ENCODE data around the gene SSMEM1.

The SSMEM1 gene

DNA sequence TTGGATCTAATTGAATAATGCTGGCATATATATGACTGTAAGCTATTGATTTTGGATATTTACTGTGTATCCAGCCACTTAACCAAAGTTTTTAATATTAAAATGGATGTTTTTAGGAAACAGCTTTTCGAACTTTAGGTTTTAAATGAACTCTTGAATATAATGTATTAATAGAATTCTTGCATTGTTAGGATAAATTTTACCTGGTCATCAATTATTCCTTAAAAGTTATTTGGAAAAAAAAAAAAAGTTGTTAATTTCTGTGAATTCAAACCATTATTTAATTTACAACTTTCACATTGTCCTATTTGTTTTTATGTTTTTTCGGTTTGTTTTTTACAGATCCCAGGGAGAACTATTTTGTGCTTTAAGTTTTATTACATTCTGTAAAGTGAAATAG, 12.3 kb upstream of the SSMEM1 start:
- no peak for DNase-seq (ENCODE audit: low read depth)
- TF ChIP-seq, protein P1, sequence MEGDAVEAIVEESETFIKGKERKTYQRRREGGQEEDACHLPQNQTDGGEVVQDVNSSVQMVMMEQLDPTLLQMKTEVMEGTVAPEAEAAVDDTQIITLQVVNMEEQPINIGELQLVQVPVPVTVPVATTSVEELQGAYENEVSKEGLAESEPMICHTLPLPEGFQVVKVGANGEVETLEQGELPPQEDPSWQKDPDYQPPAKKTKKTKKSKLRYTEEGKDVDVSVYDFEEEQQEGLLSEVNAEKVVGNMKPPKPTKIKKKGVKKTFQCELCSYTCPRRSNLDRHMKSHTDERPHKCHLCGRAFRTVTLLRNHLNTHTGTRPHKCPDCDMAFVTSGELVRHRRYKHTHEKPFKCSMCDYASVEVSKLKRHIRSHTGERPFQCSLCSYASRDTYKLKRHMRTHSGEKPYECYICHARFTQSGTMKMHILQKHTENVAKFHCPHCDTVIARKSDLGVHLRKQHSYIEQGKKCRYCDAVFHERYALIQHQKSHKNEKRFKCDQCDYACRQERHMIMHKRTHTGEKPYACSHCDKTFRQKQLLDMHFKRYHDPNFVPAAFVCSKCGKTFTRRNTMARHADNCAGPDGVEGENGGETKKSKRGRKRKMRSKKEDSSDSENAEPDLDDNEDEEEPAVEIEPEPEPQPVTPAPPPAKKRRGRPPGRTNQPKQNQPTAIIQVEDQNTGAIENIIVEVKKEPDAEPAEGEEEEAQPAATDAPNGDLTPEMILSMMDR (IDR thresholded peaks at IDR 0.05; ENCODE audit: control insufficient read depth, extremely low read depth, insufficient read depth) = no peak
- no peak overlapping the region for H3K4me3 ChIP-seq (ENCODE audit: low read depth, low read length)

DNA sequence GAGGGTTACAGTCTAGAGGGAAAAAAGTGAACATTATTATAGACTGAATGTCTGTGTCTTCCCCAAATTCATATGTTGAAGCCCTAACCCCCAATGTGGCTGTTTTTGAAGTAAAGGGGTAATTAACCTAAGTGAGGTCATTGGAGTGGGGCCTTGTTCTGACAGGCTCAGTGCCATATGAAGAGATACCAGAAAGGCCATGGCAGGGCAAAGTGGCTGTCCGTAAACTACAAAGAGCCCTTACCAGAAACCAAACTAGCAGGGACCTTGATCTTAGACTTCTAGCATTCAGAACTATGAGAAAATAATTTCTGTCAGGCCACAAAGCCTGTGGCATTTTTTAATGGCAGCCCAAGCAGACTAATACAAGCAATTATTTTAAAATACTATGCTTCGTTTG, 11.2 kb upstream of the SSMEM1 start:
- TF ChIP-seq, protein P1 (IDR thresholded peaks at IDR 0.05; ENCODE audit: control insufficient read depth, extremely low read depth, insufficient read depth) = no peak
- DNase-seq (ENCODE audit: low read depth) = no peak
- H3K4me3 ChIP-seq (ENCODE audit: low read depth, low read length) = no peak overlapping the region

DNA sequence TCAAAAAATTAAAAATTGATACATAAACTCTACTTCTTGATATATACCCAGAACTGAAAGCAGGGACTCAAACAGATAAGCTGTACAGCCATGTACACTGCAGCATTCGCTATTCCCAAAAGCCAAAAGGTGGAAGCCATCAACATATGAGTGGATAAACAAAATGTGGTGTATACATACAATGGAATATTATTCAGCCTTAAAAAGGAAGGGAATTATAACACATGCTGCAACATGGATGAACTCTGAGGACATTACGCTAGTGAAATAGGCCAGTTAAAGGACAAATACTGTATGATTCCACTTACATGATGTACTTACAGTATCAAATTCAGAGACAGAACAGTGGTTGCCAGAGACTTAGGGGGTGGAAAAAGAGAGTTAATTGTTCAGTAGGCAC, 10.6 kb upstream of the SSMEM1 start:
- no peak for DNase-seq (ENCODE audit: low read depth)
- no peak overlapping the region for H3K4me3 ChIP-seq (ENCODE audit: low read depth, low read length)
- TF ChIP-seq, protein P1 (IDR thresholded peaks at IDR 0.05; ENCODE audit: control insufficient read depth, extremely low read depth, insufficient read depth) = no peak

DNA sequence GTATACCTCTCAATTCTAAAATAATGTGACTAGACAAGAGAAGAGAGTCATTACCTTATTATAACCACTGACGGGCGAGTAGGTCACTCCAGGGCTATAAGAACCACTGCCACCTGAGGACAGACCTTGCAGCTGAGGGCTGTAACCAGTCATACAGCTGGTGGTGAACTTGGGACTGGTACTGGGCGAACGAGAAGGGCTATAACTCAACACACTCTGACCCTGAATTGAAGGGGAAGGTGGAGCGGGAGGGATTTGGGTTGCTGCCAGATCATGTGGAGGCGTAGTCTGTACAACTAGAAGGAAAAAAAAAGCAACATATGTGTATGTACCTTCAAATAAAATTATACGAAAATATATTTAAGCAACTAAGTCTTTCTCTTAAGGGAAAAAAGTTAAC, 5.9 kb upstream of the SSMEM1 start:
- DNase-seq (ENCODE audit: low read depth) = no peak
- H3K4me3 ChIP-seq (ENCODE audit: low read depth, low read length) = no peak overlapping the region
- TF ChIP-seq, protein P1 (IDR thresholded peaks at IDR 0.05; ENCODE audit: control insufficient read depth, extremely low read depth, insufficient read depth) = no peak

DNA sequence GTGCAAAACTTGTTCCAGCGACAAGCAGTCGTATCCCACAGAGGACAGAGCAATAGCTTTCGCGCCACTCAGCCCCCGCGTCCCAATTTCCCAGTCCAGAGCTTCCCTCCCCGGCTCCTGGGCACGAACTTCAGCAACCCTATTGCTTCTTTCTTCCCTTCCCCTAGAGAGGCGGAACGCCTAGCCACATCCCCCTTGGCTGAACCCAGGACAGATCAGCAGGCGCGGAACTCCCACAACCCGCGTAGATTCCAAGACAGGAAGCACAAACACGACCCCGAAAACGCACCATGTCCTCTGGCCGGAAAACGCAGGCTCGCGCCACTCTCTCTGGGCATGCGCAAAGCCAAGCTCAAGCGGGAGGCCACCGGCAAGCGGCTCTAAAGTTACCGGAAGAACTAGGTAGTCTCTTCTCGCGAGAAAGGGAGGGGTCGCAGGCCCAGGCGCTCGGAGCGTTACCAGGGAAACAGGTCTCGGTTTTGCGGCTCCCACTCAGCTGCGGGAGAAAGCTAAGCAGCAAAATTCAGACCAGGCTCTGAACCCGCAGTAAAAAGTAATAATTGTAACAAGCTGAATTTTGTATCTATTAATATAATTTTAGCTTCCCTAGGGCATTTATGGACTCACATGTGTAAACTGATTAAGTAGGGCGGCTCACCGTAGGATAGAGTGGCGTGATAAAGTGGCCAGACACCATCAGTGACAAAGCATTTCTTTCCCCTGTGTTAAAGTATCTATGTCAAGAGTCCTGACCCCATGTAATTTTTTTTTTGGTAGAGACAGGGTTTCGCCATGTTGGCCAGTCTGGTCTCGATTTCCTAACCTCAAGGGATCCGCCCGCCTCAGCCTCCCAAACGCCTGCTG, 2.3 kb upstream of the SSMEM1 start, which contains the start of gene TMEM209:
TMEM209 (minus strand) TSS at position 323 of the 864 bp plus-strand sequence; CDS start at position 292, 31 bp downstream.
- TF ChIP-seq, protein P1 (IDR thresholded peaks at IDR 0.05; ENCODE audit: control insufficient read depth, extremely low read depth, insufficient read depth) = no peak
- peak within 1 kb of the TSS; percentile 94 for H3K4me3 ChIP-seq (ENCODE audit: low read depth, low read length)
- peak; percentile 92 for DNase-seq (ENCODE audit: low read depth)

DNA sequence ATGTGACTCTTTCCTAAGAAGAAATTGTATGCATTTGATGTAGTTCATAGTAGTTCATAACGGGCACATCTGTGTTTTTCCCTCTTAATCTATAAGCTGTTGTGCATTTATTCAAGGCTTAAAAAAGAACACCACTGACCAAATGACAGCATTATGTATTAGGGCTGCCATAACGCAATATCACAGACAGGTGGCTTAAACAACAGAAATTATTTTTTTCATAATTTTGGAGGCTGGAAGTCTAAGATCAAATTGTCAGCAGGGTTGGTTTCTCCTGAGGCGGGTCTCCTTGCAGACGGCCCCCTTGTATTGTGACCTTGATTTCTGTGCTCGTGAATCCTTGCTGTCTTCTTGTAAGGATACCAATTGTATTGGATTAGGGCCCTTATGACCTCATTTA, 627 bp upstream of the SSMEM1 start:
- TF ChIP-seq, protein P1 (IDR thresholded peaks at IDR 0.05; ENCODE audit: control insufficient read depth, extremely low read depth, insufficient read depth) = no peak
- no peak for DNase-seq (ENCODE audit: low read depth)
- H3K4me3 ChIP-seq (ENCODE audit: low read depth, low read length) = no peak overlapping the region

All from LNCaP clone FGC (cell line).